HG03575 (cell line): Measurements from ENCODE around the gene GABRA6.

Source experiments
- ATAC-seq: cut with Tn5 transposase; IDR thresholded peaks from one replicate; pipeline ENCODE4 v1.9.1; 2021; ENCODE audit not compliant: unreplicated experiment, insufficient number of reproducible peaks, low FRiP score; ENCODE audit errors: extremely low read depth

The GABRA6 gene

DNA sequence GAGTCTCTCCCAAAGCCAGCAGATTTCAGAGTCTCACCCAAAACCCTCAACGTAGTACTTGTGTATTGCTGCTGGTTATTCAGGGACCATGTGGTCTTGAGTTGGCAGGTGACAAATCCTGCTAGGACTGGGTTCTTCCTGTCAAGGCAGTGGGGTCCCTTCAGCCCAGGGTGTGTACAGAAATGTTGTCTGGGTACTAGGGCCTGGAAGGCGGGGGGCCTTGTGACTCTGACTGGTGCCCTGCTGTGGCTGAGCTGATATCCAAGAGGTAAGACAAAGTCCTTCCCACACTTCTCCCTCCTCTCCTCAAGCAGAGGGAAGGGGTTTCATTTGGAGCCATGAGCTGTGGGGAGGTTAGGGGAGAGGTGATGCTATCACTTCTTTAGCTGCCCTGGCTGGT lies 58.8 kb downstream of the GABRA6 start:
- no peak for ATAC-seq

DNA sequence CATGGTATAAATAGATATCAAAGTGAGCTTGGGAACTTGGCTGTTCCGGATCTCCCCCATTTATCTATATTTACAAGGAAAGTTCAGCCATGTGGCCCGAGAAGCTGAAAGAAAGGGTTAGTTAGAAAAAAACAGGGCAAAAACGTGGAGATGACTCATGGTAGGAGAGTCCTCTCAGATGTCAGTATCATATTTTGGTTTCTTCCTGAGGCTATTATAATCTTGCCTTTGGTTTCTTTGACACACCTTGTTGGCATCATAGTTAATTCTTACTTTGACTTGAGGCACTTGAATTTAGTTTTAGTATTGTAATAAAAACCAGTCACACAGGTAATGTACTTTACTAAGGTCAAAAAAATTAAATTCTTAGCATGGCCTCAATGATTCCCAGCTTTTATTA lies 59.9 kb downstream of the GABRA6 start:
- no peak for ATAC-seq

DNA sequence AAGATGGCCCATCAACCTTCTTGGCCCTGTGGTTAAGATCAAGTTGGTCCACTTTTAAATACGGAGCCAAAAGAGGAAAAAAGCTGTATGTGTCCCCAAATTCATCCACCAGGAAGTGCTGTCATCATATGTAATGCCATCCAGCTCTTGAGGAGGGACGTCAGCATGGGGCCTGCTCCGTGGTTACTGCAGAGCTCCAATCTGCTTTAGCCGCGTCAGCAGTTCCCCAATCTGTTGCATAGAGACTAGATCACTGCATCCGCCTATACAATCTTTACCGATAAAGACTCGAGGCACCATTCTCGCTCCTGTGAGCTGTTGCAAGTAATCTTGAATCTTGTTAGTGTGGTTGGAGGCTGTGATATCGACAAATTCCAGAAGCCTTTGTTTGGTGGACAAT lies 65.7 kb downstream of the GABRA6 start:
- no peak for ATAC-seq
